Ovary (tissue), 9 donors: ENCODE results near the gene CPED1. TPM values are rescaled to one million over a fixed set of nuclear protein-coding genes. Genes with fewer than 3 reads are reported as not detected.

ENCODE experiments used
- DNase-seq, 5 donors: peaks; one replicate each; pipeline ENCODE4 v3.0.0-alpha.2; 2019 to 2020
- H3K27ac ChIP-seq, 2 donors: fragments of 200-600 bp; one replicate each; pipeline versions ENCODE4 v1.5.1 to v1.8.0; 2019 to 2022
- H3K27me3 ChIP-seq: fragments of 200-600 bp; one replicate; pipeline ENCODE4 v1.8.0; 2022
- H3K36me3 ChIP-seq: fragments of 200-600 bp; sonication (generic); one replicate; pipeline ENCODE4 v1.5.1; 2019
- H3K4me1 ChIP-seq: one replicate; pipeline ENCODE4 v1.8.1; 2013; ENCODE audit warnings: mild to moderate bottlenecking, moderate library complexity; ENCODE audit not compliant: insufficient read depth
- H3K4me3 ChIP-seq: fragments of 200-600 bp; sonication (generic); one replicate; pipeline ENCODE4 v1.5.1; 2017
- H3K9me3 ChIP-seq, 2 donors: fragments of 200-600 bp in 1 of 2; sonication (generic) in 1 of 2; one replicate each; pipeline versions ENCODE4 v1.5.1 to v1.8.1; 2013 to 2019; ENCODE audit warnings: mild to moderate bottlenecking in 1 of 2, moderate library complexity in 1 of 2
- CTCF ChIP-seq, 3 donors: fragments of 450-650 bp in 2 of 3; fragments of 200-600 bp in 1 of 3; IDR thresholded peaks; one replicate each; pipeline versions ENCODE4 v1.5.1 to v1.8.0; 2016 to 2022; ENCODE audit warnings: antibody characterized with exemption in 3 of 3, mild to moderate bottlenecking in 1 of 3
- EP300 ChIP-seq: sonication (generic); formaldehyde crosslinking; IDR thresholded peaks from one replicate; pipeline ENCODE4 v1.6.1; 2017; ENCODE audit warnings: antibody characterized with exemption
- POLR2A ChIP-seq: fragments of 450-650 bp; IDR thresholded peaks from one replicate; pipeline ENCODE4 v1.6.1; 2017; ENCODE audit warnings: antibody characterized with exemption, mild to moderate bottlenecking, moderate library complexity
- WGBS, 3 donors: extraction: QIAGEN DNeasy Blood & Tissue Kit in 1 of 3; methylation state at CpG; one replicate each; pipeline versions ENCODE4 v1.1.5 to v1.1.7; 2013 to 2017; 5-methylcytosine and 5-hydroxymethylcytosine counted together
- intact Hi-C, 4 donors: fragments of 100-400 bp; cut with DNase I; formaldehyde crosslinking; loops; one replicate each; pipeline versions ENCODE4 v1.11.0 to v1.15.1; 2022 to 2023
- polyA plus RNA-seq, 2 donors: library from polyadenylated mRNA; stranded (reverse); fragments of 200-250 nt in 1 of 2; fragments of 350-450 nt in 1 of 2; fragmentation: Illumina TruSeq in 1 of 2; extraction: RNeasy Lipid Tissue Mini Kit (QIAGEN cat#74804) in 1 of 2; gene quantifications; one replicate each; pipeline ENCODE4 v1.2.3, GENCODE V29; 2013 to 2014
- total RNA-seq, 7 donors: library from RNA; depleted of rRNA in 2 of 7; stranded (reverse); fragments of >200 nt in 2 of 7; fragmentation: NEBNext Ultra II Directional in 3 of 7; extraction: Animal tissue kit (Norgen Biotek cat#: 25700) in 3 of 7; gene quantifications; one replicate each; pipeline versions ENCODE4 v1.1.0 to v1.2.4, GENCODE V29; 2016 to 2023
- donor health status: DM: no; HTN: no; CAD: no; lungs with moderate emphysema.
- donor health status: DM: no; HTN: no; CAD: no.
- donor health status: Bipolar disorder and iron deficiency.
- donor health status: DM: yes; HTN: yes; CAD: no.
- donor health status: DM: no; HTN: no; CAD: no.
- donor health status: DM: yes; HTN: yes; CAD: no.

Gene CPED1
- total and polyA plus RNA-seq, 9 donors, result 42.1 to 127 (median 88.8) TPM

- 71 to 81% (median 78%) methylated on average over 2 of the region's 2 CpGs for WGBS, 3 donors
- H3K4me1 ChIP-seq, result no peaks in the 10 kb centered on the region
- intact Hi-C loops, result no loop called here
- no peaks in the 10 kb centered on the region for H3K27me3 ChIP-seq
- H3K9me3 ChIP-seq, result no peaks in the 10 kb centered on the region
- no peak overlapping the region for H3K27ac ChIP-seq
- no peaks in the 10 kb centered on the region for H3K36me3 ChIP-seq
- no peak for DNase-seq
- no peak overlapping the region for H3K4me3 ChIP-seq
- no peak for TF ChIP-seq CTCF (IDR thresholded peaks at IDR 0.05)
Measured at GRCh38 chr7:121156825-121157224, 168.3 kb downstream of the CPED1 start.

- Histone ChIP-seq H3K27me3 (no peaks in the 10 kb centered on the region), H3K4me1 (no peaks in the 10 kb centered on the region), H3K9me3 (no peaks in the 10 kb centered on the region), H3K36me3 (no peaks in the 10 kb centered on the region), H3K4me3 (no peak overlapping the region), H3K27ac (no peak overlapping the region)
- no peak for DNase-seq
- TF ChIP-seq CTCF (IDR thresholded peaks at IDR 0.05), result no peak
- intact Hi-C loops, result no loop called here
- 82 to 97% (median 84%) methylated on average over 4 of the region's 4 CpGs for WGBS, 3 donors
Measured at GRCh38 chr7:121157341-121157751, 168.8 kb downstream of the CPED1 start.

- TF ChIP-seq EP300, result no peak
- TF ChIP-seq POLR2A, result no peak
- no peak for TF ChIP-seq CTCF (IDR thresholded peaks at IDR 0.05)
- Histone ChIP-seq H3K4me3 (no peak overlapping the region), H3K36me3 (no peaks in the 10 kb centered on the region), H3K9me3 (no peaks in the 10 kb centered on the region), H3K27ac (no peak overlapping the region), H3K4me1 (no peaks in the 10 kb centered on the region), H3K27me3 (no peaks in the 10 kb centered on the region)
- WGBS, 3 donors, result 87 to 93% (median 92%) methylated on average over 2 of the region's 2 CpGs
- no peak for DNase-seq
- intact Hi-C loops, result no loop called here
Measured at GRCh38 chr7:121157885-121158590, 169.5 kb downstream of the CPED1 start.

- no peaks in the 10 kb centered on the region for H3K27me3 ChIP-seq
- TF ChIP-seq CTCF (IDR thresholded peaks at IDR 0.05) (no peak), POLR2A (no peak)
- DNase-seq, result no peak
- H3K27ac ChIP-seq, result no peak overlapping the region
- no peaks in the 10 kb centered on the region for H3K36me3 ChIP-seq
- no peak overlapping the region for H3K4me3 ChIP-seq
- WGBS, 3 donors, result 72 to 88% (median 79%) methylated on average over 3 of the region's 3 CpGs
- no peaks in the 10 kb centered on the region for H3K4me1 ChIP-seq
- intact Hi-C loops, result no loop called here
- no peaks in the 10 kb centered on the region for H3K9me3 ChIP-seq
Measured at GRCh38 chr7:121158665-121159064, 170.2 kb downstream of the CPED1 start.
